PFSK-1 (cell line): ENCODE results near the gene VPS13D.

Experiments used
- FOXP2 ChIP-seq: optimal IDR thresholded peaks from 2 replicates; pipeline ENCODE3; 2011; ENCODE audit warnings: borderline replicate concordance, control low read depth, inconsistent platforms; ENCODE audit not compliant: insufficient read depth; ENCODE audit errors: extremely low read length, extremely low read depth
- POLR2AphosphoS5 ChIP-seq: IDR thresholded peaks from 2 replicates; pipeline ENCODE4 v1.6.1; 2012; ENCODE audit warnings: low read depth, mild to moderate bottlenecking, control low read depth, low read length, moderate library complexity
- REST ChIP-seq, 2 experiments: IDR thresholded peaks; 2 replicates each; pipeline versions ENCODE4 v1.6.1 to v1.8.0; 2011 to 2012; ENCODE audit warnings: low read depth in 2 of 2, low read length in 2 of 2, control low read depth in 1 of 2, inconsistent platforms in 1 of 2, mild to moderate bottlenecking in 1 of 2, moderate library complexity in 1 of 2; ENCODE audit not compliant: insufficient read depth in 1 of 2
- SIN3A ChIP-seq: IDR thresholded peaks from 2 replicates; pipeline ENCODE4 v1.6.1; 2012; ENCODE audit warnings: mild to moderate bottlenecking, low read length, moderate library complexity, borderline replicate concordance; ENCODE audit not compliant: insufficient read depth
- TAF1 ChIP-seq: IDR thresholded peaks from 2 replicates; pipeline ENCODE4 v1.6.1; 2012; ENCODE audit warnings: low read length, control low read depth, borderline replicate concordance; ENCODE audit not compliant: insufficient read depth

VPS13D gene

DNA sequence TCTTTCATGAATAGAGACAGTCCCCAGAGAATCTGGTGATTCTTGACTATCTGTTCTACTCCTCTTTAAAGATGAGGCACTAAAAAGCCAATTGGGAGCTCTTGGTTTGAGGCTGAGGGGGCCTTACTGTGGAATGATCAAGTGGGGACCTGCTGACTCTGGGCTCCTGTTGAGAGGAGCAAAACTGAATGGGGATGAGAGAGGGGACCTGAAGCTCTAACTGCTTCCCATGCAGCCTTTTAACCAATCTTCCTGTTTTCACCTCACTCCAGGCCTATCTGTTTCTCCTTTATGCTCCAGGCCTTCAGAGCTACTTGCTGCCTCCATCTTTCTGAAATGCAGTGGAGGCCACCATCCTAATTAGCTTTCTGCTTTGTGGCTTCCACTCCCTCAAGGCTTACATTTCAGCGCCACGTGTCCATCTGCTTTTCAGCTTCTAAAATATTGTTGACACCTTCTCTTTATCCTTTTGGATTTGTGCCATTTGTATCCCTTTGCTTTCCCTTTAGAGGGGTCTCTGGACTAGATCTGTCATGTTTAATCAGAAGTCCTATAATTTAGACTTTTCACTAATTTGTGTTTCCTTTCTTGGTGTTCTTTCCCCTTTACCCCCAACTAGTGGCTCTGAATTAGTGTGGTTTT lies 242.4 kb downstream of the VPS13D start:
- TF ChIP-seq SIN3A = no peak
- no peak for TF ChIP-seq FOXP2
- no peak for TF ChIP-seq TAF1
- TF ChIP-seq POLR2AphosphoS5 = no peak
- TF ChIP-seq REST (IDR thresholded peaks at IDR 0.05; ENCODE audit: insufficient read depth in 1 of 2, low read depth in 2 of 2, low read length in 2 of 2) = no peak

- TF ChIP-seq TAF1 = no peak
- TF ChIP-seq POLR2AphosphoS5 = no peak
- no peak for TF ChIP-seq SIN3A
- no peak for TF ChIP-seq REST (IDR thresholded peaks at IDR 0.05; ENCODE audit: insufficient read depth in 1 of 2, low read depth in 2 of 2, low read length in 2 of 2)
- no peak for TF ChIP-seq FOXP2
Observed at GRCh38 chr1:12472798-12473551, 243.1 kb downstream of the VPS13D start.

GRCh38 chr1:12473596-12474362 lies 243.9 kb downstream of the VPS13D start:
- TF ChIP-seq FOXP2 = no peak
- no peak for TF ChIP-seq POLR2AphosphoS5
- TF ChIP-seq TAF1 = no peak
- TF ChIP-seq SIN3A = no peak
- no peak for TF ChIP-seq REST (IDR thresholded peaks at IDR 0.05; ENCODE audit: insufficient read depth in 1 of 2, low read depth in 2 of 2, low read length in 2 of 2)

- TF ChIP-seq REST (IDR thresholded peaks at IDR 0.05; ENCODE audit: insufficient read depth in 1 of 2, low read depth in 2 of 2, low read length in 2 of 2) = no peak
- TF ChIP-seq FOXP2 = no peak
- no peak for TF ChIP-seq POLR2AphosphoS5
- no peak for TF ChIP-seq TAF1
- TF ChIP-seq SIN3A = no peak
Observed at GRCh38 chr1:12475101-12475500, 245.3 kb downstream of the VPS13D start.

DNA sequence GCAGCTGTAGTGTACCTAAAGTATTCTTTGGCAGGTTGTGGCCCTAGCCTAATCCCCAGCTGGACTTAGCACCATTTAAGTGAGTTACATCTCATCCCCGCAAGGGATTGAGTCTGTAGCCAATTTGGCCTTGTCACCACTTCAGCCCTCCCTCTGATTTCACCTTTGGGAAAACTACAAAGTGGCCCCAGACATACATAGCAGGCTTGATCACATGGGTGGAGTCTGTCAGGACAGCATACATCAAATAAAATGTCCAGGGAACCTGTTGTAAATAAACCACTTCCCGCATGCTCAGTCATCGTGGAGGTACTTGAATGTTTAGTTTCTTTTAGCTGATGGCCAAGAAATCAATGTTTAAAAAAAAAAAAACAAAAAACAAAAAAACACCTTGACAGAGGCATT lies 245.7 kb downstream of the VPS13D start:
- no peak for TF ChIP-seq SIN3A
- no peak for TF ChIP-seq REST (IDR thresholded peaks at IDR 0.05; ENCODE audit: insufficient read depth in 1 of 2, low read depth in 2 of 2, low read length in 2 of 2)
- TF ChIP-seq POLR2AphosphoS5 = no peak
- no peak for TF ChIP-seq FOXP2
